Activated T-cell treated with anti-CD3 and anti-CD28 coated beads, Interleukin-2, amount 50 U/mL, for 48 hours (primary cell): ENCODE measurements around the gene FAM13C.
"Not testable (repeated sequence)": the region's sequence is repeated elsewhere in the genome, so short reads cannot be mapped to it uniquely, and the experiment has no call there.

Experiments used
- DNase-seq, 2 experiments: peaks; one replicate each; pipeline ENCODE4 v3.0.0-alpha.2; 2020

FAM13C gene

GRCh38 chr10:59223597-59223996 is 138.8 kb downstream of the FAM13C start:
- DNase-seq, result not testable (repeated sequence)

- DNase-seq, result no peak
Measured at GRCh38 chr10:59222788-59223187, 139.6 kb downstream of the FAM13C start.

GRCh38 chr10:59216178-59216869 is 146.0 kb downstream of the FAM13C start:
- DNase-seq, result no peak

- DNase-seq, result no peak
Measured at GRCh38 chr10:59214160-59214559, 148.2 kb downstream of the FAM13C start.

GRCh38 chr10:59212301-59212798 is 150.0 kb downstream of the FAM13C start:
- DNase-seq, result no peak

- DNase-seq, result no peak
Measured at GRCh38 chr10:59206204-59206720, 156.1 kb downstream of the FAM13C start.
